ENCODE data around the gene TNFSF18. TPM values are rescaled to one million over a fixed set of nuclear protein-coding genes. Genes with fewer than 3 reads are reported as not detected.
"Not testable (repeated sequence)": the region's sequence is repeated elsewhere in the genome, so short reads cannot be mapped to it uniquely, and the experiment has no call there.

The TNFSF18 gene, protein sequence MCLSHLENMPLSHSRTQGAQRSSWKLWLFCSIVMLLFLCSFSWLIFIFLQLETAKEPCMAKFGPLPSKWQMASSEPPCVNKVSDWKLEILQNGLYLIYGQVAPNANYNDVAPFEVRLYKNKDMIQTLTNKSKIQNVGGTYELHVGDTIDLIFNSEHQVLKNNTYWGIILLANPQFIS
- 0.91 TPM in 1 of 2 replicates, not detected in the other for total RNA-seq
- 23.3 TPM for polyA plus RNA-seq (2012)

DNA sequence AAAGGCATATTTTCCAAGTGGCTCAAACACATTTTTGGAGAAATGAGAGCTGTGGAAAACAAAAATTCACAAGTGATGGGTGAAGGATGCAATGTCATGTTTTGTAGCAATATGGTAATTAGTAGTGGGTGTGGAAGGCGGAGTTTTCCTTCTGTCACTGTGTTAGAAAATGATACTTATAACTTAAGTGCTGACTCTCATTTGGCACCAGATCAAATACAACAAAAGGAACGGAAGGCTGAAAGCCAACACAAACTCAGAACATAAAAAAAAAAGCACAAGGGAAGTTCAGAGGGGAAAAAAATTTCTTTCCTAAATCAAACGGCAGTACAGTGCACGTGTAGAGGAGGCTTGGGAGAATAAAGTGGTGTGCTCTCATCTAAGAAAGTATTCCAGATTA, at the start of gene TNFSF18:
Gene TNFSF18 (minus strand): TSS at position 77 of the 400 bp plus-strand sequence. CDS start 45 bp downstream, at position 32.
- DNase-seq (ENCODE audit: low read depth): peak; percentile 55

DNA sequence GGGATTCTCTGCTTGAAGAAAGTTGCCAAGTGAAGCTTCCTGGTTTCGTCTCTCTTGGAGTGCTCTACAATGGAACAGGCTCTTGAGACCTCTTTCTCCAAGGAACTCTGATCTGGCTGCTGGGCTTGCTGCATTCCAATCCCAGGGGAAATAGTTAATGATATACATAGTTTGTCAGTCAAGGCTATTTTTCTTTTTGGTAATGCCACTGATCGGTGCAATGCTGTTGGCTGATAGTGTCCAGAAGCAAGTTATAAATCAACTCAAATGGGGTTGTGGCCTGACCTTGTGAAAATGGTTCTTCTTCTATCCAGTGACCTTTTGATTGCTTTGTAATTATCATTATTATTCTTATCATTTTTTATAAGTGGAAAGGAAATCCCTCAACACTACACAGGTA, 48.4 kb upstream of the TNFSF18 start:
- DNase-seq (ENCODE audit: low read depth): no peak

DNA sequence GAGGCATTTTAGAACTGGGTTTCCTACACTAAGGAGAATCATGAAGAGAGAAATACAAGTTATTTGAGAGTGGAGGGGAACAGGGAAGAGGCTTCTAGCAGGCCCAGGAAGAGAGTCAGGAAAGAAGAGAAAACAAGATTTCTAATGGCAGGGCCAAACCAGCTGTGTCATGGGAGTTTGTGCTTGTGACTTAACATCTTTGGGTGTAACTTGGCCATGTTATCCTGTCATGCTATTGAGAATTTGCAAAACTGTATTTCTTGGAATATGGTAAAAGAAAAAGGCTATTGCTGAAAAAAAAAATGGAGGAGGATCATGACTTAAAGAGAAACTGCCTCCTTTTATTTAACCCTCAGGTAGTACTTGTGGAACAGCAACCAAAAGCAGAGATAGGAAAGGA, 47.4 kb upstream of the TNFSF18 start:
- DNase-seq (ENCODE audit: low read depth): no peak

DNA sequence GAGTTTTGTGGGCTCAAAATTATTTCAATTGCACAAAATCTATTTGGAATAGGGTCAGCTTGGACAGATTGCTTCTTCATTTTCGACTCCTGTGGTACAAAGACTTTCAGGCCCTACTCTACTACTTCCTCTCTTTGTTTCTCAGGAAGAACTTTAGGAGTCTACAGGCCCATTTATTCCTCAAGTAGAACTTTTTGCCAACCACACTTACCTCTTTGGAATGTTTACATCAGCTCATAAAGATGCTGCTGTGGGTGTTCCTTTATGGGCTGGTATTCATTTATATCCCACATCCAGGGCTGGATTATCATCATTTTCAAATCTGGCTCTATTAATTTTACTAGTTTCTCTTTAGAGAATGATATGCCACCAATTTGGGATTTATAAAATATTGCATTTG, 46.3 kb upstream of the TNFSF18 start:
- no peak for DNase-seq (ENCODE audit: low read depth)

DNA sequence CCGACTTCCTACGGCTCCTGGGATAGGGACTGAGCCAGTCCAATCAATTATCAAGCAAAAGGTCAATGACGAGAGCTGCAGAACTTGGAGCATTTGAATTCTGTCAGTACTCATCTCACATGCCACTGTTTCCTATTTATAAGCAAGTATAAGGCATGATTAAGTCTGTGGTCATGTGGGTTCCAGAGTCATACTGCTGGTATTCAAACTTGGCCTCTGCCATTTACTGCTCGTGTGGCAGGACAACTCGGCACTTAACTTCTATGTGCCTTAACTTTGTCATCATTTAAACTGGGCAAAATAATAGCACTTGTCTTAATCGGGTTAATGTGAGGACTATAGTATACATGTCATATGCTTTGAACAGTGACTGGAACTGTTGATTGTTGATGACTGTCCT, 44.9 kb upstream of the TNFSF18 start:
- peak; percentile 83 for DNase-seq (ENCODE audit: low read depth)

DNA sequence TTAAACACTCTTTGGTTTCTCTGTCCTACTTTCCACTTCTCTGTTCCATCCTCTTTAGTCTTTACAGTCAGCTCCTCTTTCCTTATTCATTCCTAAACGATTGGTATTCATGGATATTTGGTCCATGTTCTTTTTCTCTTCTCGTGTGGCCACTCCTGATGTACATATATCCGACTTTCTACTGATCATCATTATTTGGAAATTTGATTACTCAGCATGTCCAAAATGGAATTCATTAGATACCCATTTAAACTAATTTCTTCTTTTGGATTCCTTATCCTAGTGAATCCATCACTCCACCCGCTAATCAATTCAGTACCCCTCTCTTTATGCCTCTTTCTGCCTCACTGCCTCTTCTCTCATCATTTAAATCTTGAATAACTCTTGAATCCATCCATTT, 43.8 kb upstream of the TNFSF18 start:
- no peak for DNase-seq (ENCODE audit: low read depth)

DNA sequence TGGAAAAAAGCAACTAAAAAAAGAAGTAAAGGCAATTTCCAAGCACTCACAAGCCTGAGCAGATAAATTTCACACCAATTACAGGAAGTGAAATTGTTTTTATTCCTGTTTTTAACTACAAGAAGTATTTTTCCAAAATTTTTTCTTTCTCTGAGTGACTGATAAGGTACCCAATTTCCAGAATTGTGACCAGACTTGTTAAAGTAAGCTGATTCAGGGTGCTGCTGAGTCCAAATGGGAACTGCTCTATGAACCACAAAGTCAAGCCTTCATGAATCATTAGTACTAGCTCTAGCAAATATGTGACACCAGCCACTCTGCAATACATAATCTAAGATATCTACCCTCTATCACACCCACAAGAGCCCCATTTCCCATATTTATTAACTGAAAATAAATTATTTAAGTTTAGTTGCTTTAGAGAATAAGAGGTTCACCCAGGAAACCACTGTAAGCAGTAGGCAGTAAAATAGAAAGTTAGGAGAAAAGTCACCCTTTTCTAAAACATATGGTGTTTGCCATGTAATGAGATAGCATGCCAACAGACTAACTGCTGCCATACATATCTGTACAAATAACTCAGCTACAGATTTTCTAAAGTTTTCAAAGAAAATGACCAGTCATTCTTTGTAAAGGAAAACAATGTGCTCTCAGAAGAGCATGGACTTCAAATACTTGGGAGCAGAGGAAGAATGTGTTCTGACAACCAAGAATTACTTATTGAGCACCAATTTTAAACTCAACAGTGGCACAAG, 43.1 kb upstream of the TNFSF18 start:
- DNase-seq (ENCODE audit: low read depth): peak; percentile 8

DNA sequence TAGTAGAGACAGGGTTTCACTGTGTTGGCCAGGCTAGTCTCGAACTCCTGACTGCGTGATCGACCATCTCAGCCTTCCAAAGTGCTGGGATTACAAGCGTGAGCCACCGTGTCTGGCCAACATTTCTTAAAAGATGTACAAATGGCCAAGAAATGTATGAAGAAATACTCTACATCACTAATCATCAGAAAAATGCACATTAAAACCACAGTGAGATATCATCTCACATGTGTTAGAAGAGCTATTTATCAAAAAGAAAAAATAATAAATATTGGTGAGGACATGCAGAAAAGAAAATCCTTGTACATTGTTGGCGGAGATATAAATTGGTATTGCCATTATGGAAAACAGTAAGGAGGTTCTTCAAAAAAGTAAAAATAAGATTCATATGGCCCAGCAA, 33.6 kb upstream of the TNFSF18 start:
- DNase-seq (ENCODE audit: low read depth): no peak

DNA sequence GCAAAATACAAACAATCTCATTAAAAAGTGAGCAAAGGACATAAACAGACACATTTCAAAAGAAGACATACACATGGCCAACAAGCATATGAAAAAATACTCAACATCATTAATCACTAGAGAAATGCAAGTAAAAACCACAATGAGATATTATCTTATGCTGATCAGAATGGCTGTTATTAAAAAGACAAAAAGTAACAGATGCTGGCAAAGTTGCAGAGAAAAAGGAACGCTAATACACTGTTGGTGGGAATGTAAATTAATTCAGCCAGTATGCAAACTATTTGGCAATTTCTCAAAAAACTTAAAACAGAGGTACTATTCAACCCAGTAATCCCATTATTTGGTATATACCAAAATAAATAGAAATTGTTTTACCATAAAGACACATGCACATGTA, 32.2 kb upstream of the TNFSF18 start:
- DNase-seq (ENCODE audit: low read depth): no peak

DNA sequence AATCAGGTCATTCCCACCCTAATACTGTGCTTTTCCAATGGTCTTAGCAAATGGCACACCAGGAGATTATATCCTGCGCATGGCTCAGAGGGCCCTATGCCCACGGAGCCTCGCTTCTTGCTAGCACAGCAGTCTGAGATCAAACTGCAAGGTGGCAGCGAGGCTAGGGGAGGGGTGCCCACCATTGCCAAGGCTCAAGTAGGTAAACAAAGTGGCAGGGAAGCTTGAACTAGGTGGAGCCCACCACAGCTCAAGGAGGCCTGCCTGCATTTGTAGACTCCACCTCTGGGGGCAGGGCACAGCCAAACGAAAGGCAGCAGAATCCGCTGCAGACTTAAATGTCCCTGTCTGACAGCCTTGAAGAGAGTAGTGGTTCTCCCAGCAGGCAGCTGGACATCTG, 23.5 kb upstream of the TNFSF18 start:
- DNase-seq (ENCODE audit: low read depth): not testable (repeated sequence)

DNA sequence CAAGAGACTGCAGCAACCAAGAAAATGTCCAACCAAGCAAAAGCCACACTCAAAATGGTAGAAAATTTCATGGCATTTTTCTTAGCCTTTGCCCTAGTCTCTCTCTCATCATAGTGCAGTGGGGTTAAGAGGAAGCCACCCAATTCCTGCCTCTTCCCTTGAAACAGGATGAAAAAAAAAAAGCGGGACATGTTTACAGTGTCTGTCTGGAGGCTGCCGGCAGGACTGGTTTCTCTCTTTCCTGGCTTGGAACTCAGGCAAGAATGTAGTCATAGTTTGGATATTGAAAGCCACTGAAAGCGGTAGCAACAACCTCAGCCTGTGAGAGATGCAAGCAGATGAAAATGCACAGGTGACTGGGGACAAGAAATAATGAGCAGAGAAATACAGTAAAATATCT, 13.3 kb upstream of the TNFSF18 start:
- no peak for DNase-seq (ENCODE audit: low read depth)

DNA sequence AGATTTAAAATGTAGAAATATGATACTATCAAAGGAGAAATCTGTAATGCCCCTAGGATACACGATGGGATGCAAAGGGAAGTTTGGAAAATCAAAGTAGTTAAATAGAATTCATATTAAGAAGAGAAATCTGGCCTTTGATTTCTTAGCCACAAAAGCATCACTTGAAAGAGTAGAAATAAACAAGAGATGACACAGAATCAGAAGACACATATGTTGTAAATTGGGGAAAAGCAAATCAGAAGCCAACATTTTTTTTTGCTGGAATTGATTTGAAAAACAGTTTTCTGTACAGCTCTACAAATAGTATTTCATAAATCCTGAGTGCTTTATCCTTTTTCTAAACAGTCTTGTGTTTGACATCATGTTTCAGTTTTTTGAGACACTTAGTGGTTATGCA, 12.4 kb upstream of the TNFSF18 start:
- no peak for DNase-seq (ENCODE audit: low read depth)

DNA sequence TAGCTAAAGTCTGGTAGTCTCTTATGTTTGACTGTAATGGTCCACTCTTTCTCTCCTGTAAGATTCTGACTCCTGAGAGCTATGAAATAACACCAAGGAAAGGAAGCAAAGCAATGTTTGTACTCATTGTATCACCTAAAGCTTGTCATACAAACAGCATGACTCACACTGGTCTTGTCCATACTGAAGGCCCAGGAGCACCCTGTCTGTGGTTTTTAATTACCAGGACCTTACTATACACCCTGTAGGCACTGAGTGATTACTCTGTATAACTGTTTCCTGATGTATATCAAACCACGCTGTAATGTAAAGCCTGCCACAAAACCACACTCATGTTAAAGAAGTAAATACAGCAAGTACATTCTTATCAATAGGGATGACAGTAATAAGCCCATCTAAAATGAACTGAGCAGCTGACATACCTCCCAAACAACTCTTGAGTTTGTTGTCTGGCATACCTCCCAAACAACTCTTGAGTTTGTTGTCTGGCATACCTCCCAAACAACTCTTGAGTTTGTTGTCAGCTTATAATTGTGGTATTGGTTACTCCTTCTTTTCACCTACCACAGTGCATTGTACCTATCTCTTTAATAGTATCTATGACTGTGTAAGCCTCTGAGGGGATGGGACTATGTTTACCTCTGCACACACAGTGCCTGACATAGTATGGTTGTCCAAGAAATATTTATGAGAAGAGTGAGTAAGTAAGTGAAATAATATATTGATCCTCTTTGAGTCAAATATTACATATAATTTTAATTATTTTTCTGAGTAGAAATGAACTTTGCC, 11.6 kb upstream of the TNFSF18 start:
- peak; percentile 18 for DNase-seq (ENCODE audit: low read depth)

DNA sequence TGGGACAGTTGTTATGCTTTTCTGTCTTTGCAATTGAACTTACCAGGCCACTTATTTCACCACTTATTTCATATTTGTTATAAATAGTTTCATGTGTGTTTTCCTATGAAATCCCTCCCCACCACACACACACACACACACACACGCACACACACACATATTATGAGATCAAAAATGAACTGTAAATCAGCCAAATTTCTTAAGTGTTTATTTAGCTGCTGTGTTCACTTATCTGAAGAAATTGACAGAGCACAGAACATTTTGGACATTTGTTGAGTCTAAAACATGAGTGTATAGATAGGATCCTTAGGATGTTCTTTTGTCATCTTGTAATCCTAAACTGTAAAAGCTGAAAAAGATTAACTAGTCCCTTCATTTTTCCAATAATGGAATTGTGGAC, 7.8 kb upstream of the TNFSF18 start:
- no peak for DNase-seq (ENCODE audit: low read depth)

DNA sequence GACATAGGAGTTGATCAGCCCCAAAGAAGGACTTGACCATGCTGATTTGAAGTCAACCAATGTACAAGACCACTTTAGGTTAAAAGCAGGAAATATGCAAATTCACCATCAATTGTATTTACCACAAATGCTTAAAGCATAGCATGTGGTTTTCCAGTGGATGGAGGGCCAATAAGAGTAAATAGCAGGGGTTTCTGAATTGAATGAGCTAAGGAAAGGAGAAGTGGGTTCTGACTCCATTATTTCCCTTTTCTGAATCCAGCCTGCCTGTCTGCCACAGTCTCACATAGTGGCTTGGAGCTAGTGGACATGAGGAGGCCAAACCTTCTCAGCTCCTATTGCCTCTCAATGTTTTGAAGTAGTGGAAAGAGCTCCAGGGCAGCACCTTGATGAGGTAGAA, 7.2 kb upstream of the TNFSF18 start:
- DNase-seq (ENCODE audit: low read depth): no peak

DNA sequence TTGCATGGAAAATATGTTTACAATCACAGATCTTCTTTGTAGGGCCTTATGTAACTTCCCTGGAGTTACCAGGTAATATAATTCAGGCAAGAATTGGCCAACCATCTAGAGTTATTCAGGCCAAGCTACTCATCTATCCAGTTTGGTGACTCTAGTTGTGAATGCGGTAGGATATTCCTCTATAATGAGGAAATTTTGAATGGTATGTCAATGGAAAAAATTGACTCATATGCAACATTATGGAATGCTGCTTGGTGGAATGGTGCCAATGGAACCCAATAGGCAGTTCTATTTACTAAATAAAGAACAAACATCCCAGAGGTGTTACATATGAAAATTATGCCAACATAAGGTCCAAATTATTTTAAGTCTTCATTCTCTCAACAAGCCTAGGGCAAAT, 5.6 kb upstream of the TNFSF18 start:
- DNase-seq (ENCODE audit: low read depth): no peak

DNA sequence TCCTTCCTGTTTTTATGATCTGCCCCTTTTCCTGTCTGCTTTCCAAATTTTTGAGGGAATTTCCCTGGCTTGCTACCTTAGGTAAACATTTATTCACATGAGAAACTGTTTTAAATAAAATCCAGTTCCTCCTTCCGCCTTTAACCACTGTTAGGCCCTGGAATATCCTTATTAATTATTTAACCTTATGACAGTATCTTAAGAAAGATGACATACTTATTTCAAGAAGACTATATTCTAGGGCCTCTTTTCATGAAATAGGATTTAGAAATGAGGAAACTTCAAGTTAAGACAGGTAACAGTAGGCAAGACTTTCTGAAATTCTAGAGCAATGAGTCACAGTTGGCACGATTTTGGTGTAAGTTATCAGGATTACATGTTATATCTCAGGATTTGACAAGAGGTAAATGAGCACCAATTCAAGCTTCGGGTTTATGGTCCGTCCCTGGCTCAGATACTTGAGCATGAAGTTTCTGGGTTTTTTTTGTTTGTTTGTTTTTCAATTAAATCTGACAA, 2.0 kb upstream of the TNFSF18 start:
- DNase-seq (ENCODE audit: low read depth): no peak

DNA sequence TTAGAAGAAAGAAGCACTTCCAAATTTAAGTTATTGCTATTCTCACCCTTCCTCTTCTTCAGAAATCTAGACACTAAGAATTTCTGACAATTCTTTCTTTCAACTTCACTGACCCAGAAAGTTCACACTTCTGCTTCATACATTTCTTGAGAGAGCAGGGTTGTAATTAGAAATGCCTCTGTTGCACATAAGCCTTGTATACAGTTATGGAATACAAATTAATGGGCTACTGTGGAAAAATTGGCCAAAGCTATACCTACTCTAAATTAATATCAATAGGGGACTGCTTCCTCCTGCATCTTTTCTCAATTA, 1.5 kb downstream of the TNFSF18 start:
- DNase-seq (ENCODE audit: low read depth): no peak

DNA sequence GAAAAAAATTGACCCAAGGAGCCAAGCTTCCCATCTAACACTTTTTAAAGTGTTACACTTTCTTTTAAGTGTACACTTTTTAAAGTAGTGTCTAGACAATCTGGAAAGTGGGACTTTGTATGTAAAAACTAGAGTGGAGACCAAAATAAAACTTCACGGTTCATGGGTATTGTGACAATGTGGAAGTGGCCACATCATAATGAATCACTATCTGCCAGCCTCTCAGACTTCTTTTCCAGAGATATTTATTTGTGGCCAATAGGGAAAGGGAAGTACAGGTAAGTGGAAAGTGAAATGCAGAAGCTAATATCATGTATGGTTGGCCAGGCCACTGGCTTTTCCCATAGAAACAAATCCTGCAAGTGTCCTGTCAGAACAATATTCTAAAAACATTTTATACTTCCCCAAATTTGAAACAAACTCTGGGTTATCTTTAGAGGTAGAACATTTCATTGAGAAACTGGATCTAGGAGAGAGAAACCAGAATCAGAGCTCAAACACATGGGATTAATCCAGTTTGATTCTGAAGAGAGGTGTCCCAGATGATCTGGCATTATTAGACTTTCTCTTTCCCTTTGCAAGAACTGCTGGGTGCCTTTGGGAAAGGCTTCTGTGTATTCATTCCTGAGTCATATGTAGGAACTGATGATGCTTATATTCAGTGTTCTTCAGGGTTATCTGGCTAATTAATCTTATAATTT, 2.0 kb downstream of the TNFSF18 start:
- DNase-seq (ENCODE audit: low read depth): no peak

DNA sequence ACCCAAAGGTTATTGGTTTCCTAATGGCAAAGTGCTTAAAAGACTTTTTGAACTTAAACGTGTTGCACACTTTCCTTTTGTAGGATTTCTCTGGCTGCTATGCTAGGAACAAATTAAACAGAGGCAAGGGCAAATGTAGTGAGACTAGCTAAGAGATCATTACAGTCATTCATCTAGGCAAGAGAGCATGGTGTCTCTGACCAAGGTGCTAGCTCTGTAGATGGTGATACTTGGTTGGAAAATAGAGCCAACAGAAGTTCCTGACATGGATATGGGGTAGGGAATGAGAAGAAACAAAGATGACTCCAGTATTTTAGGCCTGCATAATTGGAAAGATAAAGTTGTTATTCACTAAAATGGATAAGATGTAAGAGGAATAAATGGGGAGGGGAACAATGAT, 6.1 kb downstream of the TNFSF18 start:
- DNase-seq (ENCODE audit: low read depth): no peak

DNA sequence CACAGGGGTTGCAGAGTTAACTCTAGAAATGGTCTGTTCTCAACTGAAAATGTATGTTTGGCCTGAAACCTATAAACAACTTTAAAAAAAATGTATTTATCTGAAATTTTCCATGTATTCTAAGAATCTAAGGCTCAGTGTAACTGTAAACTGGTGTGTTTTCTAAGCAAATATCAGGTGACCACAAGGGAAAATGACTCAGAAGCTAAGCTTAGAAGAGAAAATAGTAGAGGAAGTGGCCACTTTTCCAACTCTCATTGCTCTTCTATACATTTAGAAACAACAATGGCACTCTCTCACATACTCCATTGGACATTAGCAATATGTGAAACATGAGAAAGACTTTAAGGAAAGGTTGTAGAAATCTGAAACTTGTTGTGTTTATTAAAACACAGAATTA, 7.5 kb downstream of the TNFSF18 start:
- DNase-seq (ENCODE audit: low read depth): peak; percentile 51

DNA sequence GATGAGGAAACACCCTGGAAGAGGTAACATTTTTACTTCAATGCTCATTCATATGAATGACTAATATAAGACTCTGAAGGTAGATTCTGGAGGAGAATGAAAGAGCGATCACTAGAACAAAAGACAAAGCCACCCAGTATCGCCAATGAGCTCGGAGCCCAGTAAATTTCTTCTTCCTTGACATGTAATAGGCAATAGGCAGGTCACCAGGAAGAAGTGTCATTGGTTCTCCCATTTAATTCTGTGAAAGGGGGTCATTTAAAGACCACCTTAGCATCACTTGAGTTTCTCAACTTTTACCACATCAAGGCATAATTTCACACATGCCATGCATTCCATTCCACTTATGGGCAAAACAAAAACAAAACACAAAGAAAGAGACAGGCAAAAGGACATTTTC, 7.9 kb downstream of the TNFSF18 start:
- DNase-seq (ENCODE audit: low read depth): no peak

Measured in myocyte (in vitro differentiated cells).